GM18520 (cell line): ENCODE data around the gene MPHOSPH9.

ENCODE experiments used
- ATAC-seq: cut with Tn5 transposase; IDR thresholded peaks from one replicate; pipeline ENCODE4 v1.9.1; 2021; ENCODE audit not compliant: unreplicated experiment

The MPHOSPH9 gene

GRCh38 chr12:123106640-123107359, 126.1 kb downstream of the MPHOSPH9 start:
- no peak for ATAC-seq

- no peak for ATAC-seq
Measured at GRCh38 chr12:123105211-123105826, 127.6 kb downstream of the MPHOSPH9 start.

GRCh38 chr12:123104809-123105208, 128.1 kb downstream of the MPHOSPH9 start:
- ATAC-seq: no peak
